IMR-90 (cell line): ENCODE results near the gene LTA. TPM values are rescaled to one million over a fixed set of nuclear protein-coding genes. Genes with fewer than 3 reads are reported as not detected.

ENCODE experiments used
- ATAC-seq: fragments of 200-7000 bp; cut with Tn5 transposase; 2 replicates; pipeline ENCODE4 v1.9.1; 2020; ENCODE audit warnings: low read depth, mild to moderate bottlenecking, moderate library complexity
- BruUV-seq: library from RNA; stranded (reverse); fragments of 400-500 nt; replicated peaks from 2 replicates; lab custom pipeline; 2021; lab: Mats Ljungman, UMichigan
- CTCF ChIA-PET: fragments of 300-600 bp; formaldehyde crosslinking; extraction: SDS; loops from one replicate; lab custom pipeline; 2021; ENCODE audit warnings: antibody characterized with exemption; lab: Yijun Ruan, JAX
- POLR2A ChIA-PET: fragments of 300-600 bp; sonication (Branson Sonifier 250); formaldehyde crosslinking; loops from one replicate; lab custom pipeline; 2022; ENCODE audit warnings: antibody characterized with exemption; ENCODE audit not compliant: unreplicated experiment; lab: Charles Lee
- DNase-seq: peaks from one replicate; pipeline ENCODE4 v3.0.0; 2013
- H2AFZ ChIP-seq: replicated peaks from 2 replicates; pipeline ENCODE3; 2013; ENCODE audit warnings: low read length, mild to moderate bottlenecking; ENCODE audit not compliant: poor library complexity
- H2AK5ac ChIP-seq: 2 replicates; pipeline ENCODE4 v1.6.1; 2013; ENCODE audit warnings: low read depth, low read length, inconsistent platforms
- H2AK9ac ChIP-seq: replicated peaks from 2 replicates; pipeline ENCODE3; 2013; ENCODE audit warnings: mild to moderate bottlenecking, low read depth, low read length, moderate library complexity; ENCODE audit not compliant: poor library complexity
- H2BK120ac ChIP-seq: 2 replicates; pipeline ENCODE4 v1.6.1; 2013; ENCODE audit warnings: low read depth, low read length, inconsistent platforms
- H2BK15ac ChIP-seq: 3 replicates; pipeline ENCODE4 v1.6.1; 2013; ENCODE audit warnings: low read depth, low read length, inconsistent platforms
- H2BK20ac ChIP-seq: 2 replicates; pipeline ENCODE4 v1.6.1; 2013; ENCODE audit warnings: low read depth, mild to moderate bottlenecking, inconsistent platforms, low read length, moderate library complexity
- H2BK5ac ChIP-seq: 2 replicates; pipeline ENCODE4 v1.6.1; 2013; ENCODE audit warnings: mild to moderate bottlenecking, low read depth, low read length, inconsistent platforms; ENCODE audit not compliant: poor library complexity, severe bottlenecking
- H3K14ac ChIP-seq: replicated peaks from 2 replicates; pipeline ENCODE4 v1.6.1; 2013; ENCODE audit warnings: low read depth, low read length, inconsistent platforms
- H3K18ac ChIP-seq: 2 replicates; pipeline ENCODE4 v1.6.1; 2013; ENCODE audit warnings: low read depth, low read length, control low read depth
- H3K23ac ChIP-seq: 2 replicates; pipeline ENCODE4 v1.6.1; 2013; ENCODE audit warnings: low read depth, low read length, inconsistent platforms
- H3K27ac ChIP-seq: 2 replicates; pipeline ENCODE4 v1.5.1; 2013; ENCODE audit warnings: mild to moderate bottlenecking, control low read depth, low read length; ENCODE audit not compliant: insufficient read depth
- H3K27me3 ChIP-seq: 2 replicates; pipeline ENCODE4 v1.6.1; 2013; ENCODE audit warnings: low read length; ENCODE audit not compliant: control insufficient read depth, insufficient read depth
- H3K36me3 ChIP-seq: 2 replicates; pipeline ENCODE4 v1.6.1; 2013; ENCODE audit warnings: low read length, mixed read lengths; ENCODE audit not compliant: control insufficient read depth, insufficient read depth
- H3K4ac ChIP-seq: 2 replicates; pipeline ENCODE4 v1.6.1; 2013; ENCODE audit warnings: low read depth, low read length, inconsistent platforms
- H3K4me1 ChIP-seq: 2 replicates; pipeline ENCODE4 v1.6.1; 2013; ENCODE audit warnings: low read length, mixed read lengths; ENCODE audit not compliant: control insufficient read depth, insufficient read depth
- H3K4me2 ChIP-seq: 2 replicates; pipeline ENCODE4 v1.6.1; 2013; ENCODE audit warnings: low read depth, mild to moderate bottlenecking, control low read depth, low read length, moderate library complexity
- H3K4me3 ChIP-seq: 2 replicates; pipeline ENCODE4 v1.5.1; 2013; ENCODE audit warnings: low read depth, mild to moderate bottlenecking, control low read depth, low read length, moderate library complexity; ENCODE audit not compliant: insufficient read depth
- H3K56ac ChIP-seq: 2 replicates; pipeline ENCODE4 v1.6.1; 2013; ENCODE audit warnings: low read length, inconsistent platforms; ENCODE audit not compliant: insufficient read depth; ENCODE audit errors: extremely low read depth
- H3K79me1 ChIP-seq, 2 experiments: 2 replicates each; pipeline ENCODE4 v1.6.1; 2013; ENCODE audit warnings: low read length in 2 of 2, inconsistent platforms in 1 of 2, low read depth in 1 of 2
- H3K9ac ChIP-seq: 2 replicates; pipeline ENCODE4 v1.6.1; 2013; ENCODE audit warnings: low read depth, low read length, control low read depth
- H3K9me1 ChIP-seq: 2 replicates; pipeline ENCODE4 v1.6.1; 2013; ENCODE audit warnings: low read length, inconsistent platforms; ENCODE audit not compliant: insufficient read depth
- H3K9me3 ChIP-seq: 2 replicates; pipeline ENCODE4 v1.6.1; 2013; ENCODE audit warnings: low read length; ENCODE audit not compliant: control insufficient read depth, insufficient read depth
- H4K20me1 ChIP-seq: 2 replicates; pipeline ENCODE4 v1.6.1; 2013; ENCODE audit warnings: low read length, inconsistent platforms; ENCODE audit not compliant: insufficient read depth
- H4K5ac ChIP-seq: 2 replicates; pipeline ENCODE4 v1.6.1; 2013; ENCODE audit warnings: mild to moderate bottlenecking, low read depth, low read length, control low read depth
- H4K8ac ChIP-seq, 2 experiments: 2 replicates each; pipeline ENCODE4 v1.6.1; 2013; ENCODE audit warnings: low read depth in 2 of 2, low read length in 2 of 2, control low read depth in 1 of 2, inconsistent platforms in 1 of 2
- H4K91ac ChIP-seq: 2 replicates; pipeline ENCODE4 v1.6.1; 2013; ENCODE audit warnings: low read depth, low read length, inconsistent platforms; ENCODE audit not compliant: insufficient read depth
- BHLHE40 ChIP-seq: fragments of 150-350 bp; IDR thresholded peaks from 2 replicates; pipeline ENCODE4 v1.6.1; 2016; ENCODE audit warnings: mild to moderate bottlenecking, low read depth, low read length
- CEBPB ChIP-seq: IDR thresholded peaks from 2 replicates; pipeline ENCODE4 v1.6.1; 2012; ENCODE audit warnings: low read depth, low read length, improper control_type of control experiment
- CHD1 ChIP-seq: IDR thresholded peaks from 2 replicates; pipeline ENCODE4 v1.6.1; 2012; ENCODE audit warnings: low read depth, low read length, improper control_type of control experiment
- ELK1 ChIP-seq: fragments of 150-350 bp; IDR thresholded peaks from 2 replicates; pipeline ENCODE4 v1.6.1; 2016; ENCODE audit warnings: low read depth, mild to moderate bottlenecking, low read length, moderate library complexity, borderline replicate concordance
- FOS ChIP-seq: fragments of 150-350 bp; IDR thresholded peaks from 2 replicates; pipeline ENCODE4 v1.6.1; 2016; ENCODE audit warnings: low read depth, low read length
- MAFK ChIP-seq: IDR thresholded peaks from 2 replicates; pipeline ENCODE4 v1.6.1; 2012; ENCODE audit warnings: low read depth, low read length, improper control_type of control experiment
- MAZ ChIP-seq: IDR thresholded peaks from 2 replicates; pipeline ENCODE4 v1.6.1; 2012; ENCODE audit warnings: low read depth, mild to moderate bottlenecking, low read length, improper control_type of control experiment, moderate library complexity, borderline replicate concordance
- MXI1 ChIP-seq: IDR thresholded peaks from 2 replicates; pipeline ENCODE4 v1.6.1; 2012; ENCODE audit warnings: low read depth, mild to moderate bottlenecking, low read length, moderate library complexity, borderline replicate concordance
- NFE2L2 ChIP-seq: fragments of 150-350 bp; IDR thresholded peaks from 2 replicates; pipeline ENCODE4 v1.6.1; 2016; ENCODE audit warnings: low read depth, mild to moderate bottlenecking, low read length
- POLR2A ChIP-seq: IDR thresholded peaks from 2 replicates; pipeline ENCODE4 v1.6.1; 2012; ENCODE audit warnings: mild to moderate bottlenecking, low read depth, low read length
- RAD21 ChIP-seq: IDR thresholded peaks from 2 replicates; pipeline ENCODE4 v1.6.1; 2012; ENCODE audit warnings: low read length, improper control_type of control experiment
- RCOR1 ChIP-seq: IDR thresholded peaks from 2 replicates; pipeline ENCODE4 v1.6.1; 2012; ENCODE audit warnings: mild to moderate bottlenecking, low read length, improper control_type of control experiment; ENCODE audit not compliant: insufficient replicate concordance
- RFX5 ChIP-seq: IDR thresholded peaks from 2 replicates; pipeline ENCODE4 v1.8.0; 2012; ENCODE audit warnings: low read depth, mild to moderate bottlenecking, low read length, moderate library complexity
- SMC3 ChIP-seq: fragments of 150-350 bp; IDR thresholded peaks from 2 replicates; pipeline ENCODE4 v1.6.1; 2016; ENCODE audit warnings: low read depth, mild to moderate bottlenecking, antibody characterized with exemption, low read length, moderate library complexity
- WGBS, 2 experiments: methylation state at CpG; one replicate each; pipeline versions ENCODE4 v1.1.5 to v1.1.7; 2013; ENCODE audit warnings: missing lambda C conversion rate in 2 of 2; ENCODE audit not compliant: insufficient read length in 1 of 2; ENCODE audit errors: extremely low coverage in 2 of 2; 5-methylcytosine and 5-hydroxymethylcytosine counted together
- dilution Hi-C: fragments of 300-500 bp; cut with HindIII; formaldehyde crosslinking; loops from one replicate; pipeline ENCODE4 v1.14.3; 2018; ENCODE audit warnings: low sequenced_read_pairs; ENCODE audit not compliant: unreplicated experiment
- in situ Hi-C: fragments of 300-500 bp; cut with MboI; formaldehyde crosslinking; loops from 3 replicates; pipeline ENCODE4 v1.14.3; 2019; ENCODE audit warnings: low sequenced_read_pairs, inconsistent platforms, mixed read lengths
- intact Hi-C: fragments of 100-400 bp; cut with micrococcal nuclease; formaldehyde crosslinking; loops from 2 replicates; pipeline ENCODE4 v1.10.0; 2022
- polyA plus RNA-seq, 3 experiments: library from polyadenylated mRNA; depleted of rRNA; stranded (reverse); fragments of >200 nt; gene quantifications; 2 replicates each; pipeline ENCODE4 v1.2.3, GENCODE V29; 2012; ENCODE audit warnings: low replicate concordance in 1 of 3
- total RNA-seq: library from RNA; depleted of rRNA; stranded (reverse); fragments of >200 nt; gene quantifications from 2 replicates; pipeline ENCODE4 v1.2.3, GENCODE V29; 2012
- TF ChIP-seq, protein P1 (sequence below): conservative IDR thresholded peaks from 2 replicates; pipeline ENCODE4 v1.5.1; 2012; ENCODE audit warnings: mild to moderate bottlenecking, low read depth, low read length, improper control_type of control experiment

LTA gene
- total and polyA plus RNA-seq, 2 of the 4 experiments (the other 2 are of a cell fraction): not detected

DNA sequence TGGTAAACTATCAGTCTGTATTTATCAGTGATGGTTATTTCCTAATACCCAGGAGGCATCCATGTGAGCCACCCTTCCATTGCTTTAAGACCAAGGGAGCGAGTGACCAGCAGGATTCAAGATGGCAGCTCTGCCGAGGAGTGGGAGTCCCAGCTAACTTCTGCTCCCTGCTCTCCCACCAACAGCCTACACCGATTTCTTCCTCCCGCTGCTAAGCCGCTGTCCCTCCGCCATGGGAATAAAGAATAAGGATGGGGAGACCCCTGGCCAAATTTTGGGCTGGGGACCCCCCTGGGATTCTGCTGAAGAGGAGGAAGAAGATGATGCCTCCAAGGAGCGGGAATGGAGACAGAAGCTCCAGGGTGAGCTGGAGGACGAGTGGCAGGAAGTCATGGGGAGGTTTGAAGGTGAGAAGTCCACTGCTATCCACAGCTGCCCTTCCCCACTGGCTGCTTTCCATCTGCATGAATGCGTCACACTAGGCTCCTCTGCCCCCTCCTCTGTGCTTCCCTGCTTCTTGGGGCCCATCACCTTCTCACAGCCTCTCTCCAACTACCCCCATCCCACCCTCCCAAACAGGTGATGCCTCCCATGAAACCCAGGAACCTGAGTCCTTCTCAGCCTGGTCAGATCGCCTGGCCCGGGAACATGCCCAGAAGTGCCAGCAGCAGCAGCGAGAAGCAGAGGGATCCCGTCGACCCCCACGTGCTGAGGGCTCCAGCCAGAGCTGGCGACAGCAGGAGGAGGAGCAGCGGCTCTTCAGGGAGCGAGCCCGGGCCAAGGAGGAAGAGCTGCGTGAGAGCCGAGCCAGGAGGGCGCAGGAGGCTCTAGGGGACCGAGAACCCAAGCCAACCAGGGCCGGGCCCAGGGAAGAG lies 14.4 kb upstream of the LTA start:
- H2AK5ac ChIP-seq: no peak overlapping the region
- WGBS, 2 experiments: 69% methylated on average over 5 of the region's 24 CpGs; no CpG with 5 or more reads in 1 of the 2 experiments
- H3K9me3 ChIP-seq: no peaks in the 10 kb centered on the region
- no peak overlapping the region for H2BK15ac ChIP-seq
- H3K27ac ChIP-seq: no peak overlapping the region
- ChIA-PET POLR2A (no interaction called here), CTCF (no interaction called here)
- H2AK9ac ChIP-seq: no peak overlapping the region
- no peak overlapping the region for H3K23ac ChIP-seq
- no peak overlapping the region for H4K5ac ChIP-seq
- no peak overlapping the region for H3K4me3 ChIP-seq
- H4K91ac ChIP-seq: no peak overlapping the region
- peaks cover 12 to 26% of the 10 kb centered on the region in 2 experiments for H3K79me1 ChIP-seq
- in situ Hi-C loops: no loop called here
- dilution Hi-C loops: no loop called here
- H3K9ac ChIP-seq: no peak overlapping the region
- H3K56ac ChIP-seq: no peak overlapping the region
- no peak overlapping the region for H4K8ac ChIP-seq
- no peaks in the 10 kb centered on the region for H3K27me3 ChIP-seq
- H2BK120ac ChIP-seq: no peak overlapping the region
- intact Hi-C loops: no loop called here
- no peak for DNase-seq
- H2BK20ac ChIP-seq: no peak overlapping the region
- BruUV-seq: no TSS peak
- no peak overlapping the region for H3K4ac ChIP-seq
- no peaks in the 10 kb centered on the region for H4K20me1 ChIP-seq
- ATAC-seq: no peak
- no peak overlapping the region for H3K14ac ChIP-seq
- peaks cover 19% of the 10 kb centered on the region; the same call in 1 of the 2 replicates for H3K9me1 ChIP-seq
- peaks cover 33% of the 10 kb centered on the region for H3K36me3 ChIP-seq
- no peak overlapping the region for H2BK5ac ChIP-seq
- H3K18ac ChIP-seq: no peak overlapping the region
- no peak overlapping the region for H2AFZ ChIP-seq
- no peak overlapping the region for H3K4me2 ChIP-seq
- peaks cover 18% of the 10 kb centered on the region for H3K4me1 ChIP-seq
- no peak for TF ChIP-seq CHD1
- TF ChIP-seq MXI1: no peak
- TF ChIP-seq SMC3: no peak
- no peak for TF ChIP-seq RAD21
- no peak for TF ChIP-seq NFE2L2
- TF ChIP-seq MAFK: no peak
- TF ChIP-seq, protein P1, sequence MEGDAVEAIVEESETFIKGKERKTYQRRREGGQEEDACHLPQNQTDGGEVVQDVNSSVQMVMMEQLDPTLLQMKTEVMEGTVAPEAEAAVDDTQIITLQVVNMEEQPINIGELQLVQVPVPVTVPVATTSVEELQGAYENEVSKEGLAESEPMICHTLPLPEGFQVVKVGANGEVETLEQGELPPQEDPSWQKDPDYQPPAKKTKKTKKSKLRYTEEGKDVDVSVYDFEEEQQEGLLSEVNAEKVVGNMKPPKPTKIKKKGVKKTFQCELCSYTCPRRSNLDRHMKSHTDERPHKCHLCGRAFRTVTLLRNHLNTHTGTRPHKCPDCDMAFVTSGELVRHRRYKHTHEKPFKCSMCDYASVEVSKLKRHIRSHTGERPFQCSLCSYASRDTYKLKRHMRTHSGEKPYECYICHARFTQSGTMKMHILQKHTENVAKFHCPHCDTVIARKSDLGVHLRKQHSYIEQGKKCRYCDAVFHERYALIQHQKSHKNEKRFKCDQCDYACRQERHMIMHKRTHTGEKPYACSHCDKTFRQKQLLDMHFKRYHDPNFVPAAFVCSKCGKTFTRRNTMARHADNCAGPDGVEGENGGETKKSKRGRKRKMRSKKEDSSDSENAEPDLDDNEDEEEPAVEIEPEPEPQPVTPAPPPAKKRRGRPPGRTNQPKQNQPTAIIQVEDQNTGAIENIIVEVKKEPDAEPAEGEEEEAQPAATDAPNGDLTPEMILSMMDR: no peak
- TF ChIP-seq MAZ: no peak
- TF ChIP-seq ELK1: no peak
- TF ChIP-seq RCOR1: no peak
- no peak for TF ChIP-seq POLR2A
- no peak for TF ChIP-seq RFX5
- no peak for TF ChIP-seq BHLHE40
- TF ChIP-seq FOS: no peak
- TF ChIP-seq CEBPB: no peak
